OCI-LY7 (cell line): Measurements from ENCODE around the gene SERPINB5. TPM values are rescaled to one million over a fixed set of nuclear protein-coding genes. Genes with fewer than 3 reads are reported as not detected.

ENCODE experiments used
- BruUV-seq: library from RNA; stranded (reverse); fragments of 400-500 nt; replicated peaks from 2 replicates; lab custom pipeline; 2021; lab: Mats Ljungman, UMichigan
- CTCF ChIA-PET: fragments of 300-600 bp; sonication (Branson Sonifier 250); formaldehyde crosslinking; loops from one replicate; lab custom pipeline; 2022; ENCODE audit warnings: antibody characterized with exemption; ENCODE audit not compliant: unreplicated experiment; lab: Charles Lee
- POLR2A ChIA-PET: fragments of 300-600 bp; sonication (Branson Sonifier 250); formaldehyde crosslinking; loops from one replicate; lab custom pipeline; 2022; ENCODE audit warnings: antibody characterized with exemption; lab: Charles Lee
- DNase-seq: peaks from one replicate; pipeline ENCODE4 v3.0.0-alpha.2; 2015; ENCODE audit warnings: low spot score
- H2AFZ ChIP-seq: fragments of 200-600 bp; sonication (generic), shearing (Covaris generic); 2 replicates; pipeline ENCODE4 v1.6.1; 2014; ENCODE audit warnings: mild to moderate bottlenecking, antibody characterized with exemption, low read length, moderate library complexity
- H3K27ac ChIP-seq: fragments of 200-600 bp; sonication (generic); 2 replicates; pipeline ENCODE4 v1.5.1; 2014; ENCODE audit warnings: mixed run types, low read depth, mild to moderate bottlenecking, moderate library complexity, low read length, inconsistent platforms; ENCODE audit not compliant: poor library complexity, severe bottlenecking
- H3K36me3 ChIP-seq: fragments of 200-600 bp; sonication (generic); 2 replicates; pipeline ENCODE4 v1.6.1; 2014; ENCODE audit warnings: mild to moderate bottlenecking, antibody characterized with exemption, low read length, moderate library complexity, mixed read lengths; ENCODE audit not compliant: insufficient read depth
- H3K4me1 ChIP-seq: fragments of 200-600 bp; sonication (generic); 2 replicates; pipeline ENCODE4 v1.5.1; 2014; ENCODE audit warnings: mild to moderate bottlenecking, low read length; ENCODE audit not compliant: insufficient read depth, poor library complexity, severe bottlenecking
- H3K4me2 ChIP-seq: fragments of 200-600 bp; sonication (generic); 2 replicates; pipeline ENCODE4 v1.6.1; 2014; ENCODE audit warnings: mild to moderate bottlenecking, low read length
- H3K4me3 ChIP-seq: fragments of 200-600 bp; sonication (generic); 2 replicates; pipeline ENCODE4 v1.5.1; 2014; ENCODE audit warnings: mild to moderate bottlenecking, low read depth, low read length; ENCODE audit not compliant: poor library complexity, severe bottlenecking
- H3K79me2 ChIP-seq: fragments of 200-600 bp; sonication (generic); 2 replicates; pipeline ENCODE4 v1.6.1; 2016; ENCODE audit warnings: low read depth, mild to moderate bottlenecking, low read length, moderate library complexity, mixed read lengths; ENCODE audit not compliant: insufficient read depth
- H3K9me2 ChIP-seq: fragments of 200-600 bp; sonication (generic); 2 replicates; pipeline ENCODE4 v1.6.1; 2016; ENCODE audit warnings: mild to moderate bottlenecking, low read length, mixed read lengths; ENCODE audit not compliant: insufficient read depth
- H3K9me3 ChIP-seq: fragments of 200-600 bp; sonication (generic); 2 replicates; pipeline ENCODE4 v1.6.1; 2014; ENCODE audit warnings: mild to moderate bottlenecking, mixed run types, low read length, mixed read lengths
- H4K20me1 ChIP-seq: fragments of 200-600 bp; sonication (generic); 2 replicates; pipeline ENCODE4 v1.6.1; 2014; ENCODE audit warnings: mild to moderate bottlenecking, antibody characterized with exemption, low read length, moderate library complexity, mixed read lengths; ENCODE audit not compliant: insufficient read depth
- EZH2phosphoT487 ChIP-seq: fragments of 200-600 bp; sonication (generic); IDR thresholded peaks from 2 replicates; pipeline ENCODE4 v1.6.1; 2018; ENCODE audit warnings: low read depth, borderline replicate concordance, mild to moderate bottlenecking, mixed run types, antibody characterized with exemption, low read length, moderate library complexity, mixed read lengths
- intact Hi-C: fragments of 100-400 bp; cut with micrococcal nuclease; formaldehyde crosslinking; loops from one replicate; pipeline ENCODE4 v1.10.0; 2022; ENCODE audit not compliant: unreplicated experiment
- total RNA-seq, 2 experiments: library from RNA; depleted of rRNA in 1 of 2; stranded (reverse); fragments of >200 nt in 1 of 2; shearing (Covaris generic) in 1 of 2; gene quantifications; 2 replicates each; pipeline ENCODE4 v1.2.3, GENCODE V29; 2014 to 2022
- TF ChIP-seq, protein P1 (sequence below): fragments of 200-600 bp; sonication (generic); conservative IDR thresholded peaks from 2 replicates; pipeline ENCODE4 v1.5.1; 2014; ENCODE audit warnings: mild to moderate bottlenecking, antibody characterized with exemption, low read length, moderate library complexity, mixed read lengths

Gene SERPINB5
- total RNA-seq, 2 experiments from 2014 or later = not detected

DNA sequence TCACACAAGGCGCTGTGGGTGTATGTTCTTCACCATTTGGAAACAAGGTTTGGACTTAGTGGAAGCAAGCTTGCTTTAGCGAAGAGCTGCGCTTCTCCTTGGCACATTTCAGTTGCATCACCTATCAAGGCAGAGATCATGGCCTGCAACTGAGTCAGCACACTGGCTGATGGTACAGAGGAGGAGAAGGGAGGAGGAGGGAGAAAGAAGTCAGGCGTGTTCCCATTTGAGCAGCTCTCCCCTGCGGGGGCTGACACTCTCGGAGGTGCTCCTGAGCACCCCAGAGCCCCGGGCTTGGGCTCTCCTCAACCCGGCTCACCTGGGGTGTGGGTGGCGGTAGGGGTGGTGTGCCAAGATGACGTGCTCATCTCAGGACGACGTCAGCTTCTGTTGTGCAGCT lies 6.0 kb upstream of the SERPINB5 start:
- intact Hi-C loops = no loop called here
- H4K20me1 ChIP-seq = no peaks in the 10 kb centered on the region
- CTCF ChIA-PET = no interaction called here

DNA sequence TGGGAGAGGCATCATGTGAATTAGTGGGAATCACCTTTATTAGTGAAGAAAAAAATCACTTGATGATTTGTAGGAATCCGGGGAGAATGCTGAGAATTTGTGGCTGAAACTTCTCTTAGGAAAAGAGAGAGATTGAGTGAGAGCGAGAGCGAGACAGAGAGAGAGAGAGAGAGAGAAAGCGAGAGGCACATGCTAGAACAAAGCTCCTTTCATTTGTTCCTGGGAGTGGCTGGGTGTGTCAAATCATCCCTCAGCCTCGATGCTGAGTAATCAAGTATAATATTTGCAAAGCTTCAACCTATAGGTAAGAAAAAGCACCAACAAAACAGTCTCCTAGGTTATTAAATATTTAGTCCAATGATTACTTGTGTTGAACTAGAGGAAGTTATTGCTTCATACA lies 4.4 kb upstream of the SERPINB5 start:
- H3K4me2 ChIP-seq = no peak overlapping the region
- H3K36me3 ChIP-seq = no peaks in the 10 kb centered on the region
- ChIA-PET POLR2A (no interaction called here), CTCF (no interaction called here)
- H3K27ac ChIP-seq = no peak overlapping the region
- H2AFZ ChIP-seq = no peak overlapping the region
- H4K20me1 ChIP-seq = no peaks in the 10 kb centered on the region
- H3K9me2 ChIP-seq = no peaks in the 10 kb centered on the region
- no peak overlapping the region for H3K4me3 ChIP-seq
- H3K9me3 ChIP-seq = no peaks in the 10 kb centered on the region
- no peaks in the 10 kb centered on the region for H3K4me1 ChIP-seq
- intact Hi-C loops = no loop called here
- no peaks in the 10 kb centered on the region for H3K79me2 ChIP-seq
- TF ChIP-seq EZH2phosphoT487 = no peak
- TF ChIP-seq, protein P1, sequence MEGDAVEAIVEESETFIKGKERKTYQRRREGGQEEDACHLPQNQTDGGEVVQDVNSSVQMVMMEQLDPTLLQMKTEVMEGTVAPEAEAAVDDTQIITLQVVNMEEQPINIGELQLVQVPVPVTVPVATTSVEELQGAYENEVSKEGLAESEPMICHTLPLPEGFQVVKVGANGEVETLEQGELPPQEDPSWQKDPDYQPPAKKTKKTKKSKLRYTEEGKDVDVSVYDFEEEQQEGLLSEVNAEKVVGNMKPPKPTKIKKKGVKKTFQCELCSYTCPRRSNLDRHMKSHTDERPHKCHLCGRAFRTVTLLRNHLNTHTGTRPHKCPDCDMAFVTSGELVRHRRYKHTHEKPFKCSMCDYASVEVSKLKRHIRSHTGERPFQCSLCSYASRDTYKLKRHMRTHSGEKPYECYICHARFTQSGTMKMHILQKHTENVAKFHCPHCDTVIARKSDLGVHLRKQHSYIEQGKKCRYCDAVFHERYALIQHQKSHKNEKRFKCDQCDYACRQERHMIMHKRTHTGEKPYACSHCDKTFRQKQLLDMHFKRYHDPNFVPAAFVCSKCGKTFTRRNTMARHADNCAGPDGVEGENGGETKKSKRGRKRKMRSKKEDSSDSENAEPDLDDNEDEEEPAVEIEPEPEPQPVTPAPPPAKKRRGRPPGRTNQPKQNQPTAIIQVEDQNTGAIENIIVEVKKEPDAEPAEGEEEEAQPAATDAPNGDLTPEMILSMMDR = no peak
- DNase-seq = no peak
- no TSS peak for BruUV-seq

More for the DNA sequence above, 6.0 kb upstream of the SERPINB5 start:
- DNase-seq = no peak
- no TSS peak for BruUV-seq
- Histone ChIP-seq H3K9me3 (no peaks in the 10 kb centered on the region), H3K4me1 (no peaks in the 10 kb centered on the region), H2AFZ (no peak overlapping the region), H3K36me3 (no peaks in the 10 kb centered on the region), H3K79me2 (no peaks in the 10 kb centered on the region), H3K4me2 (no peak overlapping the region), H3K27ac (no peak overlapping the region), H3K9me2 (no peaks in the 10 kb centered on the region), H3K4me3 (no peak overlapping the region)
- TF ChIP-seq EZH2phosphoT487 = no peak
- TF ChIP-seq, protein P1 = no peak
- POLR2A ChIA-PET = no interaction called here

DNA sequence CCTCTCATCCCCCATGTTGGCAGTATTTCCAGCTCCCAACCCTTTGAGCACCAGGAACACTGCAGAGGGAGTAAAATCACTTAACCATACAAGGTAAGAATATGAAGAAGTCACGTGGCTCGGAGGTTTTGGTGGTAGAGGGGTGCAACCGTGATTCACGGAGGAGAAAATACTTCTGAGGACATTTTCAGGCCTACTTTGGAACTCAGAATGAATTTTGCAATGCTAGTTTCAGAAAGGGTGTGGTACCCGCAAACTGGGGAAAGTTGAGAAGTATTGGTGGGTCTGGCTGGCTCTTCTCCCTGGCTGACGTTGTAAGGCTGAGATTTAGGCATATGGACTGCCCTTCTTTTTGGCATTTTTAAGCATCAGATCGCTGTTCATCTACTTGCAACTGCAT lies 442 bp downstream of the SERPINB5 start:
- CTCF ChIA-PET = no interaction called here
- H4K20me1 ChIP-seq = no peaks in the 10 kb centered on the region
- no peaks in the 10 kb centered on the region for H3K79me2 ChIP-seq
- no TSS peak for BruUV-seq
- H3K9me3 ChIP-seq = no peaks in the 10 kb centered on the region
- H2AFZ ChIP-seq = no peak overlapping the region
- no peaks in the 10 kb centered on the region for H3K4me1 ChIP-seq
- no peak for DNase-seq
- intact Hi-C loops = no loop called here
- POLR2A ChIA-PET = no interaction called here
- no peak overlapping the region for H3K4me2 ChIP-seq
- no peak overlapping the region for H3K27ac ChIP-seq
- H3K4me3 ChIP-seq = no peak overlapping the region
- H3K9me2 ChIP-seq = no peaks in the 10 kb centered on the region
- TF ChIP-seq EZH2phosphoT487 = no peak
- TF ChIP-seq, protein P1 = no peak
- no peaks in the 10 kb centered on the region for H3K36me3 ChIP-seq
